Measurements from ENCODE around the gene ZFAND3. TPM values are rescaled to one million over a fixed set of nuclear protein-coding genes. Genes with fewer than 3 reads are reported as not detected.

ZFAND3 gene
- polyA plus RNA-seq, 1 donor from 2014 or later = 19.7 TPM

- Histone ChIP-seq H3K27me3 (ENCODE audit: insufficient read depth, low read depth, low read length) (no peaks in the 10 kb centered on the region), H4K20me1 (ENCODE audit: insufficient read depth) (peaks cover 4% of the 10 kb centered on the region), H2AFZ (ENCODE audit: low read depth, low read length) (no peak overlapping the region), H3K9me3 (ENCODE audit: low read length) (no peaks in the 10 kb centered on the region), H3K79me2 (replicated peaks; ENCODE audit: insufficient read depth, low read length) (peaks cover 88% of the 10 kb centered on the region), H3F3A (ENCODE audit: insufficient read depth, low read length, poor library complexity, severe bottlenecking) (no peaks in the 10 kb centered on the region), H3K9me2 (ENCODE audit: insufficient read depth, low read length) (no peaks in the 10 kb centered on the region), H3K4me3 (ENCODE audit: low read length) (no peak overlapping the region), H3K4me2 (ENCODE audit: low read length) (no peak overlapping the region), H3K36me3 (ENCODE audit: insufficient read depth, low read length) (no peaks in the 10 kb centered on the region), H3K9ac (ENCODE audit: low read length) (no peak overlapping the region), H3K27ac (ENCODE audit: low read length) (no peak overlapping the region)
- TF ChIP-seq POLR2AphosphoS5 (IDR thresholded peaks at IDR 0.05) (no peak), SMC3 (conservative IDR thresholded peaks at IDR 0.05; ENCODE audit: poor library complexity) (no peak), CTCF (IDR thresholded peaks at IDR 0.05; ENCODE audit: poor library complexity, severe bottlenecking) (no peak)
Measured at GRCh38 chr6:37831457-37831856, 11.9 kb downstream of the ZFAND3 start.

GRCh38 chr6:37835923-37836322 is 16.4 kb downstream of the ZFAND3 start:
- peaks cover 75% of the 10 kb centered on the region for H3K79me2 ChIP-seq (replicated peaks; ENCODE audit: insufficient read depth, low read length)

More at GRCh38 chr6:37835923-37836322, 16.4 kb downstream of the ZFAND3 start:
- H3K4me2 ChIP-seq (ENCODE audit: low read length) = no peak overlapping the region
- H3K9ac ChIP-seq (ENCODE audit: low read length) = no peak overlapping the region
- no peak overlapping the region for H3K27ac ChIP-seq (ENCODE audit: low read length)
- TF ChIP-seq POLR2AphosphoS5 (IDR thresholded peaks at IDR 0.05) (no peak), TAF1 (IDR thresholded peaks at IDR 0.05; ENCODE audit: low read depth) (no peak), REST (IDR thresholded peaks at IDR 0.05; ENCODE audit: borderline replicate concordance) (no peak), CTCF (IDR thresholded peaks at IDR 0.05; ENCODE audit: poor library complexity, severe bottlenecking) (no peak), EZH2 (IDR thresholded peaks at IDR 0.05; ENCODE audit: borderline replicate concordance, insufficient read depth, low read length, poor library complexity, severe bottlenecking) (no peak), SMC3 (conservative IDR thresholded peaks at IDR 0.05; ENCODE audit: poor library complexity) (no peak), MXI1 (conservative IDR thresholded peaks at IDR 0.05; ENCODE audit: poor library complexity, severe bottlenecking) (no peak), RAD21 (conservative IDR thresholded peaks at IDR 0.05) (no peak), EP300 (conservative IDR thresholded peaks at IDR 0.05; ENCODE audit: poor library complexity, severe bottlenecking) (no peak)
- H3K9me2 ChIP-seq (ENCODE audit: insufficient read depth, low read length) = no peaks in the 10 kb centered on the region
- H2AFZ ChIP-seq (ENCODE audit: low read depth, low read length) = no peak overlapping the region
- H3K9me3 ChIP-seq (ENCODE audit: low read length) = no peaks in the 10 kb centered on the region
- no peaks in the 10 kb centered on the region for H3K36me3 ChIP-seq (ENCODE audit: insufficient read depth, low read length)
- H3F3A ChIP-seq (ENCODE audit: insufficient read depth, low read length, poor library complexity, severe bottlenecking) = peaks cover 4% of the 10 kb centered on the region
- no peaks in the 10 kb centered on the region for H3K27me3 ChIP-seq (ENCODE audit: insufficient read depth, low read depth, low read length)
- H4K20me1 ChIP-seq (ENCODE audit: insufficient read depth) = no peaks in the 10 kb centered on the region
- H3K4me3 ChIP-seq (ENCODE audit: low read length) = no peak overlapping the region

Measured in neural cell (in vitro differentiated cells).